Measurements from ENCODE around the gene EVC2. TPM values are rescaled to one million over a fixed set of nuclear protein-coding genes. Genes with fewer than 3 reads are reported as not detected.

EVC2 gene
- total RNA-seq, 2 donors from 2014 or later, result 8.6 to 13.2 TPM

GRCh38 chr4:5722328-5722727 is 14.0 kb upstream of the EVC2 start:
- Histone ChIP-seq H3K27ac (peak overlapping the region in 3 of 4 donors; percentile 31 to 50 (median 46)), H3K36me3 (replicated peaks in 1 of 2; ENCODE audit: insufficient read depth in 1 of 2, low read depth in 2 of 2) (no peaks in the 10 kb centered on the region), H3K9me3 (no peaks in the 10 kb centered on the region), H3K4me3 (no peak overlapping the region), H3K27me3 (no peaks in the 10 kb centered on the region), H3K4me1 (peaks cover 33% of the 10 kb centered on the region)
- TF ChIP-seq POLR2A (IDR thresholded peaks at IDR 0.05) (no peak), CTCF (IDR thresholded peaks at IDR 0.05) (no peak)
- intact Hi-C loops (cut with DNase I), result no loop called here
- DNase-seq, result peak in 2 of 4 donors; percentile 31
- peak; percentile 66 for ATAC-seq
- 47 to 48% methylated on average over 4 of the region's 4 CpGs for WGBS, 2 donors

DNA sequence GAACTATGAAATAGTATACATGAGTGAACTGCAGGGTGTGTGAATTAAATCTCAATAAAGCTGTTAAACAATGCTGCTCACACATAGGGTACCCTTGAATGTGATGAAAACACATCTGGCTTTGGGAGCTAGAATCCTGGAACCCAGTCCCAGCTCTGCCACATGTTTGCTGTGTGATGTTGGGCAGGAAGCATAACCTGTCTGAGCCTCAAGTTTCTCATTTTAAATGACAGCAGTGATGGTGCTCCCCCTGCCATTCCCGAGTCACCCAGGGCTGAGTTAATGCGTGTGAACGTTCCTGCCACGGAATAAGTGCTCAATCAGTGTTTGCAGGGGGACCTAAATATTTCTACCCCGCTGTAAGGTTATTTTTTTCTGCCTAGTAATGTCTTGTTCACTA is 13.6 kb upstream of the EVC2 start:
- H3K4me3 ChIP-seq, result no peak overlapping the region
- H3K27me3 ChIP-seq, result no peaks in the 10 kb centered on the region
- H3K36me3 ChIP-seq (replicated peaks in 1 of 2; ENCODE audit: insufficient read depth in 1 of 2, low read depth in 2 of 2), result no peaks in the 10 kb centered on the region
- H3K9me3 ChIP-seq, result no peaks in the 10 kb centered on the region
- ATAC-seq, result no peak
- H3K27ac ChIP-seq, result peak overlapping the region in 3 of 4 donors; percentile 31 to 50 (median 46)
- TF ChIP-seq CTCF (IDR thresholded peaks at IDR 0.05), result no peak
- no peak for TF ChIP-seq POLR2A (IDR thresholded peaks at IDR 0.05)
- DNase-seq, result no peak
- H3K4me1 ChIP-seq, result peaks cover 34% of the 10 kb centered on the region
- intact Hi-C loops (cut with DNase I), result no loop called here
- 60 to 70% methylated on average over 5 of the region's 5 CpGs for WGBS, 2 donors

DNA sequence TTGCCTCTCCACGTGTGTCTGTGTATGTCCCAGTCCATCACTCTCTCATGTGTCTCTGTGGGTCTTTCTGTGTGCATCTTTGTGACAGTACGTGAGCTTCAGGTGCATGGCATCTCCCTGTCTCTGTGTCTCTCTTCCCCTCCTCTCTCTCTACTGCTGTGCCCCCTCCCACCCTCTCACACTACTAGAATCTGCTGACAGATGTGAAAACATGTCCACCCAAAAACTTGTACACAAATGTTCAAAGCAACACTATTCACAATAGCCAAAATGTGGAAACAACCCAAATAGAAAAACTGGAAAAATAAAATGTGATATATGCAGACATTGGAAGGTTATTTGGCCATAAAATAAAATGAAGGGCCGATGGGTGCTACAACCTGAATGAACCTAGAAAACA is 12.6 kb upstream of the EVC2 start:
- TF ChIP-seq CTCF (IDR thresholded peaks at IDR 0.05) (no peak), POLR2A (IDR thresholded peaks at IDR 0.05) (no peak)
- H3K27ac ChIP-seq, result no peak overlapping the region
- intact Hi-C loops (cut with DNase I), result no loop called here
- 82 to 86% methylated on average over 3 of the region's 3 CpGs for WGBS, 2 donors
- no peaks in the 10 kb centered on the region for H3K9me3 ChIP-seq
- no peak overlapping the region for H3K4me3 ChIP-seq
- no peaks in the 10 kb centered on the region for H3K27me3 ChIP-seq
- ATAC-seq (no peak), DNase-seq (no peak)
- H3K4me1 ChIP-seq, result peaks cover 34% of the 10 kb centered on the region
- no peaks in the 10 kb centered on the region for H3K36me3 ChIP-seq (replicated peaks in 1 of 2; ENCODE audit: insufficient read depth in 1 of 2, low read depth in 2 of 2)

GRCh38 chr4:5720157-5720850 is 11.9 kb upstream of the EVC2 start:
- ATAC-seq (no peak), DNase-seq (no peak)
- Histone ChIP-seq H3K27me3 (no peaks in the 10 kb centered on the region), H3K4me3 (no peak overlapping the region), H3K36me3 (replicated peaks in 1 of 2; ENCODE audit: insufficient read depth in 1 of 2, low read depth in 2 of 2) (no peaks in the 10 kb centered on the region), H3K27ac (peak overlapping the region in 1 of 4 donors; percentile 15), H3K4me1 (peaks cover 34% of the 10 kb centered on the region), H3K9me3 (no peaks in the 10 kb centered on the region)
- intact Hi-C loops (cut with DNase I), result no loop called here
- TF ChIP-seq POLR2A (IDR thresholded peaks at IDR 0.05), result no peak
- TF ChIP-seq CTCF (IDR thresholded peaks at IDR 0.05), result no peak
- 73 to 77% methylated on average over 16 of the region's 16 CpGs for WGBS, 2 donors

Measured in body of pancreas (tissue), 4 donors.